Endothelial cell of umbilical vein (primary cell): Measurements from ENCODE around the gene PPP4R1. TPM values are rescaled to one million over a fixed set of nuclear protein-coding genes. Genes with fewer than 3 reads are reported as not detected.

ENCODE experiments used
- BruUV-seq: library from RNA; stranded (reverse); fragments of 400-500 nt; replicated peaks from 2 replicates; lab custom pipeline; 2021; lab: Mats Ljungman, UMichigan
- CTCF ChIA-PET: fragments of 300-600, 350-600 bp; sonication (Branson Sonifier 250); formaldehyde crosslinking; loops from one replicate; lab custom pipeline; 2021; ENCODE audit warnings: antibody characterized with exemption, inconsistent platforms; lab: Charles Lee
- POLR2A ChIA-PET: fragments of 300-600, 350-600 bp; sonication (Branson Sonifier 250); formaldehyde crosslinking; loops from one replicate; lab custom pipeline; 2021; ENCODE audit warnings: antibody characterized with exemption, inconsistent platforms; lab: Charles Lee
- DNase-seq: peaks from one replicate; pipeline ENCODE4 v3.0.0-alpha.2; 2011; ENCODE audit warnings: low read depth, low spot score
- FAIRE-seq: peaks from 2 replicates; lab custom pipeline; 2011; peaks lifted over from hg19 to GRCh38; lab: Jason Lieb, UNC
- H2AFZ ChIP-seq: 2 replicates; pipeline ENCODE4 v1.6.0; 2012; ENCODE audit warnings: low read depth, low read length, control low read depth, inconsistent platforms
- H3K27ac ChIP-seq: 2 replicates; pipeline ENCODE4 v1.5.1; 2011; ENCODE audit warnings: low read depth, mild to moderate bottlenecking, control low read depth, low read length, moderate library complexity; ENCODE audit not compliant: insufficient read depth
- H3K27me3 ChIP-seq, 2 experiments: 2 replicates each; pipeline versions ENCODE4 v1.6.0 to v1.6.1; 2011; ENCODE audit warnings: low read length in 2 of 2, mixed read lengths in 1 of 2; ENCODE audit not compliant: control insufficient read depth in 2 of 2, insufficient read depth in 2 of 2
- H3K36me3 ChIP-seq, 2 experiments: 2 replicates in 1 of 2; 3 replicates in 1 of 2; pipeline ENCODE4 v1.5.1; 2011; ENCODE audit warnings: low read length in 2 of 2, mild to moderate bottlenecking in 1 of 2, moderate library complexity in 1 of 2; ENCODE audit not compliant: control insufficient read depth in 2 of 2, insufficient read depth in 2 of 2; ENCODE audit errors: extremely low read depth in 1 of 2
- H3K4me1 ChIP-seq: 3 replicates; pipeline ENCODE4 v1.5.1; 2011; ENCODE audit warnings: mild to moderate bottlenecking, low read length; ENCODE audit not compliant: control insufficient read depth, insufficient read depth; ENCODE audit errors: extremely low read depth
- H3K4me2 ChIP-seq: 2 replicates; pipeline ENCODE4 v1.6.1; 2011; ENCODE audit warnings: low read length, control low read depth, mixed read lengths; ENCODE audit not compliant: insufficient read depth
- H3K4me3 ChIP-seq, 3 experiments: fragments of 200-600 bp in 1 of 3; sonication (generic), shearing (Covaris generic) in 1 of 3; replicated peaks in 1 of 3; 2 replicates each; pipeline ENCODE4 v1.5.1; 2011 to 2016; ENCODE audit warnings: control low read depth in 3 of 3, low read length in 3 of 3, mild to moderate bottlenecking in 2 of 3, inconsistent platforms in 1 of 3, low read depth in 1 of 3, moderate library complexity in 1 of 3; ENCODE audit not compliant: insufficient read depth in 1 of 3
- H3K79me2 ChIP-seq: 2 replicates; pipeline ENCODE4 v1.6.0; 2012; ENCODE audit warnings: low read length, inconsistent platforms; ENCODE audit not compliant: control insufficient read depth, insufficient read depth
- H3K9ac ChIP-seq: replicated peaks from 2 replicates; pipeline ENCODE3; 2011; ENCODE audit warnings: low read length, control low read depth; ENCODE audit not compliant: insufficient read depth; ENCODE audit errors: extremely low read depth
- H3K9me1 ChIP-seq: replicated peaks from 3 replicates; pipeline ENCODE4 v1.6.0; 2011; ENCODE audit warnings: mild to moderate bottlenecking, low read length; ENCODE audit not compliant: control insufficient read depth, insufficient read depth; ENCODE audit errors: extremely low read depth
- H3K9me3 ChIP-seq: replicated peaks from 2 replicates; pipeline ENCODE4 v1.5.1; 2012; ENCODE audit warnings: low read length, inconsistent platforms; ENCODE audit not compliant: control insufficient read depth, insufficient read depth
- H4K20me1 ChIP-seq: replicated peaks from 2 replicates; pipeline ENCODE3; 2011; ENCODE audit warnings: mild to moderate bottlenecking, low read length; ENCODE audit not compliant: control insufficient read depth, insufficient read depth; ENCODE audit errors: extremely low read depth
- EZH2 ChIP-seq: IDR thresholded peaks from 2 replicates; pipeline ENCODE4 v1.6.1; 2012; ENCODE audit warnings: borderline replicate concordance, low read depth, mild to moderate bottlenecking, moderate library complexity, low read length, inconsistent platforms; ENCODE audit not compliant: severe bottlenecking
- FOS ChIP-seq: IDR thresholded peaks from 2 replicates; pipeline ENCODE4 v1.6.1; 2011; ENCODE audit warnings: mild to moderate bottlenecking, low read length, moderate library complexity, borderline replicate concordance; ENCODE audit not compliant: insufficient read depth
- GATA2 ChIP-seq: IDR thresholded peaks from 2 replicates; pipeline ENCODE4 v1.7.0; 2011; ENCODE audit warnings: low read depth, mild to moderate bottlenecking, moderate library complexity, mixed read lengths, low read length; ENCODE audit not compliant: insufficient read length, insufficient read depth
- JUN ChIP-seq: IDR thresholded peaks from 2 replicates; pipeline ENCODE4 v1.6.1; 2011; ENCODE audit warnings: borderline replicate concordance, low read depth; ENCODE audit not compliant: insufficient read length, insufficient read depth
- MYC ChIP-seq: IDR thresholded peaks from one replicate; pipeline ENCODE4 v1.6.1; 2011; ENCODE audit warnings: mild to moderate bottlenecking, low read depth, low read length
- POLR2A ChIP-seq: IDR thresholded peaks from 2 replicates; pipeline ENCODE4 v1.6.1; 2012; ENCODE audit warnings: low read depth, mild to moderate bottlenecking, control low read depth, low read length
- POLR2AphosphoS5 ChIP-seq: IDR thresholded peaks from 2 replicates; pipeline ENCODE4 v1.6.1; 2012; ENCODE audit warnings: low read depth, mild to moderate bottlenecking, control low read depth, low read length, moderate library complexity; ENCODE audit not compliant: insufficient read depth
- dilution Hi-C: fragments of 300-500 bp; cut with MboI; formaldehyde crosslinking; loops from one replicate; pipeline ENCODE4 v1.15.0; 2019; ENCODE audit warnings: low sequenced_read_pairs; ENCODE audit not compliant: extremely low pct_ligation_motif_present
- intact Hi-C: fragments of 100-400 bp; cut with micrococcal nuclease; formaldehyde crosslinking; loops from one replicate; pipeline ENCODE4 v1.10.0; 2022
- polyA plus RNA-seq, 4 experiments: library from polyadenylated mRNA; depleted of rRNA in 3 of 4; stranded (reverse) in 3 of 4; unstranded in 1 of 4; fragments of >200 nt; gene quantifications; 2 replicates each; pipeline versions ENCODE4 v1.2.1 to v1.2.3, GENCODE V29; 2011 to 2012; ENCODE audit warnings: missing spikeins in 1 of 4
- total RNA-seq: library from RNA; stranded (reverse); gene quantifications from 2 replicates; pipeline ENCODE4 v1.2.3, GENCODE V29; 2021
- TF ChIP-seq, protein P1 (sequence below), 2 donors: IDR thresholded peaks; 1 replicate in 1 of 2; 2 replicates in 1 of 2; pipeline ENCODE4 v1.5.1; 2011; ENCODE audit warnings: low read length in 2 of 2, mild to moderate bottlenecking in 2 of 2, moderate library complexity in 2 of 2, control low read depth in 1 of 2, inconsistent platforms in 1 of 2, low read depth in 1 of 2; ENCODE audit not compliant: insufficient read depth in 1 of 2; ENCODE audit errors: extremely low read depth in 1 of 2
- TF ChIP-seq, protein P2 (sequence below): IDR thresholded peaks from 2 replicates; pipeline ENCODE4 v1.6.1; 2011; ENCODE audit not compliant: insufficient read depth, insufficient read length

The PPP4R1 gene
- total and polyA plus RNA-seq, 2 donors (not counting 3 experiments of a cell fraction or from before 2014, with no cell fraction given), result 138 to 152 TPM

DNA sequence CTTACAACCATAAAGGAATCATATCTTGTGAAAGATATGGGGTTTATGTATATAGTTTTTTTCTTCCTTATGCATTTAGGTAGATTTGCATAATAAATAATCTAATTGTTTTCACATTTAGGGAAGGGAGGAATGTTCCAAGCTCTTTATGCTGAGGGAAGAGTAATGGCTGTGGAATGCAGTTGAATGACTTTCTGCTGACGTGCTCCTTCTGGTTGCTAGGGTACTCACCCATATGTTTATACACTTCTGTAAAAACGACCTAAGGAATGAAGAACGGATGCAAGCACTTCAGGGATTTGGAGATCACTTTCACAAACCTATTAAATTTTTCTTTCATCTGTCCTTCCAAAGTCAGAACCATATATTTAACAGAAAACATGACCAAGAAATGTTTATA lies 29.2 kb upstream of the PPP4R1 start:
- dilution Hi-C loops (no loop called here), intact Hi-C loops (loop anchor here (1.0 kb wide), 1 partner anchor 28 kb away; no protein-coding TSS in a partner anchor)
- no peaks in the 10 kb centered on the region for H3K9me1 ChIP-seq
- no peaks in the 10 kb centered on the region for H3K9me3 ChIP-seq
- peak overlapping the region; percentile 51 for H3K4me2 ChIP-seq
- peak; percentile 98 for FAIRE-seq
- H3K4me1 ChIP-seq, result peaks cover 29% of the 10 kb centered on the region
- no peak overlapping the region for H2AFZ ChIP-seq
- POLR2A ChIA-PET, result no interaction called here
- no peaks in the 10 kb centered on the region for H3K27me3 ChIP-seq
- DNase-seq, result peak; percentile 92
- peak overlapping the region; percentile 96 for H3K27ac ChIP-seq
- no peaks in the 10 kb centered on the region for H3K79me2 ChIP-seq
- TF ChIP-seq EZH2 (no peak), POLR2AphosphoS5 (peak; percentile 39), FOS (peak; percentile 76), JUN (peak; percentile 93)
- H3K9ac ChIP-seq, result peak overlapping the region; percentile 71
- CTCF ChIA-PET, result interaction anchor here (0.5 to 1.9 kb wide), 7 partner anchors 9 to 31 kb away, joined by 3 to 11 read pairs (median 4); no protein-coding TSS in a partner anchor
- H4K20me1 ChIP-seq, result no peaks in the 10 kb centered on the region
- no peak overlapping the region for H3K4me3 ChIP-seq
- BruUV-seq, result no TSS peak
- H3K36me3 ChIP-seq, result no peaks in the 10 kb centered on the region

DNA sequence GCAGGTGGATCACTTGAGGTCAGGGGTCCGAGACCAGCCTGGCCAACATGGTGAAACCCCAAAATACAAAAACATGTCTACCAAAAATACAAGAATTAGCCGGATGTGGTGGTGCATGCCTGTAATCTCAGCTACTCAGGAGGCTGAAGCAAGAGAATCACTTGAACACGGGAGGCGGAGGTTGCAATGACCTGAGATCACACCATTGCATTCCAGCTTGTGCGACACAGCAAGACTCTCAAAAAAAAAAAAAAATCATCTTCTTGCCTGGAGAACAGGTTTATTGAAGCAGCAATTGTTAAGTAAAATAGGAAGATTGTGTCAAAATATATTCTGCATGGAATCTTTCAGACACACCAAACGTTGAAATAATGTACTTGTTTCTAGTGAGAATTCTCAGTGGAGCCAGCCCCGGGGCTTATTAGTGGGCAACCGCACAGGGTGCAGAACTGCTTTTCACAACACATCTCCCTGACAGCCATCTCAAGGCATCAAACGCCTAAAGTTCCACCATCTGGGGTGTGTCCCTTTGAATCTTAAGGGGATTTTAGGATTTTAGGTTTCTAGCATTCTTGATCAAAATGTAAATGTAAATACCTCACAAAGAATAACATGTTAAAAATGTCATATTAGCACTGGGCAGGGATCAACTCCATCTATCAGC lies 28.6 kb upstream of the PPP4R1 start:
- Histone ChIP-seq H3K9ac (peak overlapping the region; percentile 71), H3K27ac (peak overlapping the region; percentile 96), H3K79me2 (no peaks in the 10 kb centered on the region), H3K9me3 (no peaks in the 10 kb centered on the region), H3K27me3 (no peaks in the 10 kb centered on the region), H3K4me2 (peak overlapping the region; percentile 51), H3K36me3 (no peaks in the 10 kb centered on the region), H3K4me3 (no peak overlapping the region), H2AFZ (peak overlapping the region; percentile 51), H3K9me1 (no peaks in the 10 kb centered on the region), H4K20me1 (no peaks in the 10 kb centered on the region), H3K4me1 (peaks cover 30% of the 10 kb centered on the region)
- TF ChIP-seq FOS, result no peak
- TF ChIP-seq, protein P1, sequence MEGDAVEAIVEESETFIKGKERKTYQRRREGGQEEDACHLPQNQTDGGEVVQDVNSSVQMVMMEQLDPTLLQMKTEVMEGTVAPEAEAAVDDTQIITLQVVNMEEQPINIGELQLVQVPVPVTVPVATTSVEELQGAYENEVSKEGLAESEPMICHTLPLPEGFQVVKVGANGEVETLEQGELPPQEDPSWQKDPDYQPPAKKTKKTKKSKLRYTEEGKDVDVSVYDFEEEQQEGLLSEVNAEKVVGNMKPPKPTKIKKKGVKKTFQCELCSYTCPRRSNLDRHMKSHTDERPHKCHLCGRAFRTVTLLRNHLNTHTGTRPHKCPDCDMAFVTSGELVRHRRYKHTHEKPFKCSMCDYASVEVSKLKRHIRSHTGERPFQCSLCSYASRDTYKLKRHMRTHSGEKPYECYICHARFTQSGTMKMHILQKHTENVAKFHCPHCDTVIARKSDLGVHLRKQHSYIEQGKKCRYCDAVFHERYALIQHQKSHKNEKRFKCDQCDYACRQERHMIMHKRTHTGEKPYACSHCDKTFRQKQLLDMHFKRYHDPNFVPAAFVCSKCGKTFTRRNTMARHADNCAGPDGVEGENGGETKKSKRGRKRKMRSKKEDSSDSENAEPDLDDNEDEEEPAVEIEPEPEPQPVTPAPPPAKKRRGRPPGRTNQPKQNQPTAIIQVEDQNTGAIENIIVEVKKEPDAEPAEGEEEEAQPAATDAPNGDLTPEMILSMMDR (IDR thresholded peaks at IDR 0.05; ENCODE audit: extremely low read depth in 1 of 2, insufficient read depth in 1 of 2, low read depth in 1 of 2, low read length in 2 of 2), result no peak
- TF ChIP-seq EZH2, result no peak
- TF ChIP-seq JUN, result no peak
- TF ChIP-seq POLR2AphosphoS5, result no peak
- TF ChIP-seq MYC, result no peak
- TF ChIP-seq POLR2A, result no peak
- TF ChIP-seq, protein P2, sequence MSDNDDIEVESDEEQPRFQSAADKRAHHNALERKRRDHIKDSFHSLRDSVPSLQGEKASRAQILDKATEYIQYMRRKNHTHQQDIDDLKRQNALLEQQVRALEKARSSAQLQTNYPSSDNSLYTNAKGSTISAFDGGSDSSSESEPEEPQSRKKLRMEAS, result no peak
- TF ChIP-seq GATA2, result no peak
- intact Hi-C loops (loop anchor here (1.0 kb wide), 1 partner anchor 28 kb away; no protein-coding TSS in a partner anchor), dilution Hi-C loops (no loop called here)
- BruUV-seq, result TSS peak; percentile 73
- FAIRE-seq, result no peak
- no peak for DNase-seq
- ChIA-PET CTCF (interaction anchor here (0.5 to 1.9 kb wide), 6 partner anchors 9 to 31 kb away, joined by 3 to 11 read pairs (median 4); no protein-coding TSS in a partner anchor), POLR2A (no interaction called here)
